Left ventricle myocardium inferior (tissue), 1 donor: ENCODE results near the gene TSPOAP1. TPM values are rescaled to one million over a fixed set of nuclear protein-coding genes. Genes with fewer than 3 reads are reported as not detected.

Experiments
- DNase-seq: peaks from one replicate; pipeline ENCODE4 v3.0.0-alpha.2; 2020
- H3K27ac ChIP-seq: fragments of 200-600 bp; replicated peaks from 2 replicates; pipeline ENCODE4 v1.8.0; 2021
- H3K27me3 ChIP-seq: fragments of 200-600 bp; 2 replicates; pipeline ENCODE4 v1.8.0; 2021; ENCODE audit warnings: low read depth
- H3K36me3 ChIP-seq: fragments of 200-600 bp; 2 replicates; pipeline ENCODE4 v1.8.0; 2021
- H3K4me1 ChIP-seq: fragments of 200-600 bp; 2 replicates; pipeline ENCODE4 v1.8.0; 2021
- H3K4me3 ChIP-seq: fragments of 200-600 bp; 2 replicates; pipeline ENCODE4 v1.8.0; 2021; ENCODE audit warnings: mild to moderate bottlenecking, moderate library complexity
- H3K9me3 ChIP-seq: fragments of 200-600 bp; replicated peaks from 2 replicates; pipeline ENCODE4 v1.8.0; 2021
- intact Hi-C: fragments of 100-400 bp; cut with micrococcal nuclease; formaldehyde crosslinking; loops from one replicate; pipeline ENCODE4 v1.11.0; 2022
- total RNA-seq: library from RNA; stranded (reverse); fragmentation: NEBNext Ultra II Directional; extraction: Animal tissue kit (Norgen Biotek cat#: 25700); gene quantifications from one replicate; pipeline ENCODE4 v1.2.1, GENCODE V29; 2021
- TF ChIP-seq, protein P1 (sequence below): fragments of 200-600 bp; IDR thresholded peaks from 2 replicates; pipeline ENCODE4 v1.8.0; 2021; ENCODE audit warnings: antibody characterized with exemption, mild to moderate bottlenecking, borderline replicate concordance
- donor health status: DM: no; HTN: yes; CAD: no; lungs with severe emphysema.

The TSPOAP1 gene
- total RNA-seq, 1 donor from 2014 or later = 12.8 TPM

DNA sequence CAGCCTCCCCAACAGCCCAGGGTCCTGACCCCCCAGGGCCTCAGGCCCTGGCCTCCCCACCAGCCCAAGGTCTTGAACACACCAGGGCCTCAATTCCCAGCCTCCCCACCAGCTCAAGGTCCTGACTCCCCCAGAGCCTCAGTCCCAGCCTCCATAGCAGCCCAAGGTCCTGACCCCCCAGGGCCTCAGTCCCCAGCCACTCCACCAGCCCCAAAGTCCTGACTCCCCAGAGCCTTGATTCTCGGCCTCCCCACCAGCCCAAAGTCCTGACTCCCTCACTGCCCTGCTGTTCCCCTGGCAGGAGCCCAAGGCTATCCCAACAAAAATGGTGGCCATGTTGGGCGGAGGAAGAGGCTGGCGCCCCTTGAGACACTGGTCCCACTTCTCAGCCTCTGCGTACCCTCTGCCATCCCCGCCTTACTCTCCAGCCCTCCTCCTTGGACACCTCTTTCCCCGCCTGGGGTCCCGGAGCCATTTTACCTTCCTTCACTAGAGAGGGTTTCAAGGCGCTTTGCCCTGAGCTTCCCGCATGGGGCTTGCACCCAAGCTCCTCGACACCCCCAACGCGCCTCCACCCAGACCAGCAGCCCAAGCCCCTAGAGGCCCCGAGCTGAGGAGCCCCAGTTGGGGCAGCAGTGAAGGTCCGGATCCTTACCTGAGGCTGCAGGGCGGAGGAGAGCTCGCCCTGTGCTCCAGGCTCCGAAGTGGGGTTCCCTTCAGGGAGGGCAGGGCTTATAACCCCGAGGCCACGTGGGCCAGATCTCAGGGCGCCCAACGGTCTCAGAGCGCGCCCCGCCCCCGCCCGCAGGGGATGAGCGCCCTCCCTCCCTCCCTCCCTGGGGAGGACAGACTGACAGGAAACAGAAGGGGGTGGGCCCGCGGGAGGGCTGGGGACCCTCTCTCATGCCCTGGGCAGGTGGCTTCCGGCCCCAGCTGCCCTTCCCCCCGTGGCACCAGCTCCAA lies 3.5 kb upstream of the TSPOAP1 start:
- TF ChIP-seq, protein P1, sequence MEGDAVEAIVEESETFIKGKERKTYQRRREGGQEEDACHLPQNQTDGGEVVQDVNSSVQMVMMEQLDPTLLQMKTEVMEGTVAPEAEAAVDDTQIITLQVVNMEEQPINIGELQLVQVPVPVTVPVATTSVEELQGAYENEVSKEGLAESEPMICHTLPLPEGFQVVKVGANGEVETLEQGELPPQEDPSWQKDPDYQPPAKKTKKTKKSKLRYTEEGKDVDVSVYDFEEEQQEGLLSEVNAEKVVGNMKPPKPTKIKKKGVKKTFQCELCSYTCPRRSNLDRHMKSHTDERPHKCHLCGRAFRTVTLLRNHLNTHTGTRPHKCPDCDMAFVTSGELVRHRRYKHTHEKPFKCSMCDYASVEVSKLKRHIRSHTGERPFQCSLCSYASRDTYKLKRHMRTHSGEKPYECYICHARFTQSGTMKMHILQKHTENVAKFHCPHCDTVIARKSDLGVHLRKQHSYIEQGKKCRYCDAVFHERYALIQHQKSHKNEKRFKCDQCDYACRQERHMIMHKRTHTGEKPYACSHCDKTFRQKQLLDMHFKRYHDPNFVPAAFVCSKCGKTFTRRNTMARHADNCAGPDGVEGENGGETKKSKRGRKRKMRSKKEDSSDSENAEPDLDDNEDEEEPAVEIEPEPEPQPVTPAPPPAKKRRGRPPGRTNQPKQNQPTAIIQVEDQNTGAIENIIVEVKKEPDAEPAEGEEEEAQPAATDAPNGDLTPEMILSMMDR = no peak
- Histone ChIP-seq H3K4me1 (peaks cover 13% of the 10 kb centered on the region), H3K27me3 (peaks cover 63% of the 10 kb centered on the region), H3K4me3 (peak overlapping the region; percentile 55), H3K27ac (peak overlapping the region; percentile 43), H3K36me3 (no peaks in the 10 kb centered on the region), H3K9me3 (no peaks in the 10 kb centered on the region)
- intact Hi-C loops = no loop called here
- DNase-seq = peak; percentile 74

DNA sequence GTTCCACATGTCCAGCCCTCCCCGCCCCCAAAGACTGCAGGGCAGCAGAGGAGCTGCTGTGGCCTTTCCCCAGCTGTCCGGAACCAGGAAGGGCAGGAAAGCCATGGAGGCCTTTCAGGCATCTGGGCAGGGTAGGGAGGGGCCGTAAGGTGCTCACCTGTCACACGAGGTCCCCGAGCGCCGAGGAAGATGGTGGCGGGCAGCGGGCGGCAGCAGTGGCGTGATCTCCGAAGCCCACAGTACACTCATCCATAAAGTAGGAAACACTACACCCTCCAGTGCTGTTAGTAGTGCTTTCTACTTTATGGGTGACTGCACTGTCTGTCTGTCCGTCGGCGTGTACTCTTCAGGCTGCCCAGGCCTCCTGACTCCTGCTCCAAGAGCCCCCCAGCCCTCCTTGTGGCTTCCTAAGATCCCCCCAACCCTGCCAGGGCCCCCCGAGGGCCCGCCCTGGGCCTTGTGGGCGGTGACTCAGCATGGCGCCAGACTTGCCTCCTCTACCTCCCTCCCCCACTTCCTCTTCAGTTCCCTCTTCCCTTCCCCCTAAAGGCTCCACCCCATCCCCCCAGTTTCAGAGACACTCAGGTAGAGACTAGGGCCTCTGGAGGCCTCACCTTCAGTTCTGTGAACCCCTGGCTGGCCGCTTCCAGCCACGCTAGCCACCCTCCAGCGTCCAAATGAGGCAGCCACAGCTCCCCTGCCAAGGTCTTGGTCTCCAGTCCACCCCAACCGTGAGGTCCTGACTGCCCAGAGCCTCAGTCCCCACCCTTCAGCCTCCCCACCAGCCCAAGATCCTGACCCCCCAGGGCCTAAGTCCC lies 2.6 kb upstream of the TSPOAP1 start:
- Histone ChIP-seq H3K4me3 (peak overlapping the region; percentile 55), H3K36me3 (no peaks in the 10 kb centered on the region), H3K27me3 (peaks cover 72% of the 10 kb centered on the region), H3K9me3 (no peaks in the 10 kb centered on the region), H3K4me1 (peaks cover 4% of the 10 kb centered on the region), H3K27ac (peak overlapping the region; percentile 43)
- peak; percentile 23 for DNase-seq
- intact Hi-C loops = no loop called here
- TF ChIP-seq, protein P1 = no peak

DNA sequence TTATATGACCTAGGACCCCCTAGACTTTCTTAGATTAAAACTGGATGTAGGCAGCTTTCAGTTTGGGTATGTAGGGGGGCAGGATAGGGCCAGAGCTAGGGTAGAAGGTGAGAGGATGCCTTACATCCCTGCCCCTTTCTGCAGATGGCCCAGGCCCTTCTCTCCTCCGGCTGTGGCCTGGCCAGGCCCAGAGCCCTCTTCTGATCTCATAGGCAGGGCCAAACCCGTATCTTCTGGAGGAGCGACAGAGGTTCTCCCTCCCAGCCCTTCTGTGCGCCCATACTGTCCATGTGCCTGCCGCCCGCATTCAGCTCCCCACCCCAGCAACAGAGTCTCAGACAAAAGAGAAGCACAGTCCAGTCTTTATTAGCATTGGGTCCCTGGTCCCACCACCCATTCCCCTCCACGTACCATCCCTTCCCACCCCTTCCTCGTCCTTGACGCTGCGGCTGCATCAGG lies 2.0 kb upstream of the TSPOAP1 start:
- no peaks in the 10 kb centered on the region for H3K36me3 ChIP-seq
- H3K4me1 ChIP-seq = no peaks in the 10 kb centered on the region

DNA sequence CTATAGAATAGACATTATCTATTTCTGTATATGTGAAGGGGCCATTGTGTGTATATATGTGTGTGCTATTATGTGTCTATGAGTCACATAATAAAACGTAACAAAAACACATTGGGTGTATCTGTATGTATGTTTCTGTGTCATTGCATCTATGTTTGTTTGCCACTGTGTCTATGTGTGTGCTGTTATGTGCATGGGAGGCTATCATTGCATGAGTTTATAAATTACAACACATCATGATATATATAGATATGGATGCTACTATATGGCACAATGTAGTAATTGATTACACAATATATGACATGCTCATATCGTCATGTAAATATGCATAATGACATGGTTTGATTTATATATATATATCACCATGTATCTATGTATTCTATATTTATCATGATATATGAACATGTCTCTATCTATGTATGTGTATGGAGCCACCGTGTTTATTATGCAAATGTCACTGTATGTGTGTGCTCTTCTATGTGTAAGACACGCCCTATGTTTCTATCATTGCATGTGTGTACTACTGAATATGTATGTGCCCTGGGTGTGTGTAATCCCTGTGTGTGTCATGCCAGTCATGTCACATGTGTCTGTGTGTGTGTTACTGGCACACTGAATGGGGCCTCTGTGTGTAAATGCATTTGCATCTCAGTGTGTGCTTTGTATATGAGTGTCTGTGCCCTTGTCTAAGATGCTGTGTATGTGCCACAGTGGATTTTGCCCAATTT lies 1.4 kb upstream of the TSPOAP1 start:
- peak overlapping the region; percentile 55 for H3K4me3 ChIP-seq
- TF ChIP-seq, protein P1 = no peak
- no peaks in the 10 kb centered on the region for H3K36me3 ChIP-seq
- no peaks in the 10 kb centered on the region for H3K9me3 ChIP-seq
- H3K27me3 ChIP-seq = peaks cover 84% of the 10 kb centered on the region
- no peak for DNase-seq
- H3K27ac ChIP-seq = no peak overlapping the region
- H3K4me1 ChIP-seq = peaks cover 3% of the 10 kb centered on the region
- intact Hi-C loops = no loop called here

More for the DNA sequence above, 2.0 kb upstream of the TSPOAP1 start:
- Histone ChIP-seq H3K4me3 (peak overlapping the region; percentile 55), H3K9me3 (no peaks in the 10 kb centered on the region), H3K27me3 (peaks cover 78% of the 10 kb centered on the region), H3K27ac (no peak overlapping the region)
- DNase-seq = peak; percentile 11
- intact Hi-C loops = no loop called here
- TF ChIP-seq, protein P1 = no peak
